Measurements from ENCODE around the gene DLK2. TPM values are rescaled to one million over a fixed set of nuclear protein-coding genes. Genes with fewer than 3 reads are reported as not detected.

The DLK2 gene
- total and polyA plus RNA-seq, 2 of the 13 experiments (the other 11 are each of a cell fraction or from before 2014, with no cell fraction given): 1.2 to 3.8 TPM

DNA sequence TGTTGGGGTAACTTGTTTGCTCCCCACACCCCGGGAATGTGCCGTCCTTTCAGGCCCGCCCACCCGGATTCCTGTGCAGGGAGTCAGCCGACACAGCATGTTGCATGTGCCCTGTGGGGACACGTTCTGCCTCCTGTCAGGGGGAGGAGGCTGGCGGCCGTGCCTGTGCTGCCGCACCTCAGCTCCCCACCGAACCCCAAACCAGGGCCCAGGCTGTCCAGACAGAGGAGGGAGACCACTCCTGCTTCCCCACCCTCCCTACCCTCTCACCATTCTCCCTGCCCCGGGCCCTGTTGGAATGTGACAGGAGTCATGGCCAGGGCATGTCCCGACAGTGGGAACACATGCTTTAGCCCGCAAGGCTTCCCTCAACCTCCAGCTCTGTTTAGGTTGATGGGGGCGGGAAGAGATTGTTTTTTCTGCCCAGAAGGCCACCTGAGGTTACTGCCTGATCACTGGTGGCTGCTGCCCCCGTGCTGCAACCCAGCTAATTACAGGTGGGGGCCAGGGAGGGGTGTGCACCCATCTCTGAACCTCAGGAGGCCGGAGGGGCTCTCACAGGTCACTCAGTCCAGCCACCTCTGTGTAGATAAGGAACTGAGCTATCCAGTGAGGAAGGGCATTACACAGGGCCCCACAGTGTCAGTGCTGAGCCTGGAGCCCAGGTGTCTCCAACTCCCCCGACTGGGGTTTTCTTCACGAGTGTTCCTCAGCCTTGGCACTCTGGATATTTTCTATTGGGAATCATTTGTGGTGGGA lies 41.2 kb upstream of the DLK2 start (continued):
- no peak for TF ChIP-seq SOX13 (IDR thresholded peaks at IDR 0.05)
- peak in 1 of 2 experiments; percentile 48; a peak in 1 of 4 replicates for TF ChIP-seq SOX13 (CRISPR knock-in tag; conservative IDR thresholded peaks at IDR 0.05 in 1 of 2, IDR thresholded peaks at IDR 0.05 in 1 of 2)
- TF ChIP-seq ZFP41 (CRISPR knock-in tag; IDR thresholded peaks at IDR 0.05; ENCODE audit: borderline replicate concordance): no peak
- TF ChIP-seq SSRP1 (CRISPR knock-in tag; IDR thresholded peaks at IDR 0.05): no peak
- no peak for TF ChIP-seq ZBTB20 (CRISPR knock-in tag; IDR thresholded peaks at IDR 0.05; ENCODE audit: borderline replicate concordance, low read depth)
- TF ChIP-seq, protein P1, sequence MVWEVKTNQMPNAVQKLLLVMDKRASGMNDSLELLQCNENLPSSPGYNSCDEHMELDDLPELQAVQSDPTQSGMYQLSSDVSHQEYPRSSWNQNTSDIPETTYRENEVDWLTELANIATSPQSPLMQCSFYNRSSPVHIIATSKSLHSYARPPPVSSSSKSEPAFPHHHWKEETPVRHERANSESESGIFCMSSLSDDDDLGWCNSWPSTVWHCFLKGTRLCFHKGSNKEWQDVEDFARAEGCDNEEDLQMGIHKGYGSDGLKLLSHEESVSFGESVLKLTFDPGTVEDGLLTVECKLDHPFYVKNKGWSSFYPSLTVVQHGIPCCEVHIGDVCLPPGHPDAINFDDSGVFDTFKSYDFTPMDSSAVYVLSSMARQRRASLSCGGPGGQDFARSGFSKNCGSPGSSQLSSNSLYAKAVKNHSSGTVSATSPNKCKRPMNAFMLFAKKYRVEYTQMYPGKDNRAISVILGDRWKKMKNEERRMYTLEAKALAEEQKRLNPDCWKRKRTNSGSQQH (CRISPR knock-in tag; IDR thresholded peaks at IDR 0.05; ENCODE audit: low read depth): peak; percentile 66; the same call in 1 of the 2 replicates
- TF ChIP-seq RAD51 (IDR thresholded peaks at IDR 0.05; ENCODE audit: borderline replicate concordance): no peak
- TF ChIP-seq, protein P2, sequence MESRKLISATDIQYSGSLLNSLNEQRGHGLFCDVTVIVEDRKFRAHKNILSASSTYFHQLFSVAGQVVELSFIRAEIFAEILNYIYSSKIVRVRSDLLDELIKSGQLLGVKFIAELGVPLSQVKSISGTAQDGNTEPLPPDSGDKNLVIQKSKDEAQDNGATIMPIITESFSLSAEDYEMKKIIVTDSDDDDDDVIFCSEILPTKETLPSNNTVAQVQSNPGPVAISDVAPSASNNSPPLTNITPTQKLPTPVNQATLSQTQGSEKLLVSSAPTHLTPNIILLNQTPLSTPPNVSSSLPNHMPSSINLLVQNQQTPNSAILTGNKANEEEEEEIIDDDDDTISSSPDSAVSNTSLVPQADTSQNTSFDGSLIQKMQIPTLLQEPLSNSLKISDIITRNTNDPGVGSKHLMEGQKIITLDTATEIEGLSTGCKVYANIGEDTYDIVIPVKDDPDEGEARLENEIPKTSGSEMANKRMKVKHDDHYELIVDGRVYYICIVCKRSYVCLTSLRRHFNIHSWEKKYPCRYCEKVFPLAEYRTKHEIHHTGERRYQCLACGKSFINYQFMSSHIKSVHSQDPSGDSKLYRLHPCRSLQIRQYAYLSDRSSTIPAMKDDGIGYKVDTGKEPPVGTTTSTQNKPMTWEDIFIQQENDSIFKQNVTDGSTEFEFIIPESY (CRISPR knock-in tag; IDR thresholded peaks at IDR 0.05): 0 out of 2 replicates have a peak, but pooled peaks have one; percentile 32
- TF ChIP-seq, protein P3, sequence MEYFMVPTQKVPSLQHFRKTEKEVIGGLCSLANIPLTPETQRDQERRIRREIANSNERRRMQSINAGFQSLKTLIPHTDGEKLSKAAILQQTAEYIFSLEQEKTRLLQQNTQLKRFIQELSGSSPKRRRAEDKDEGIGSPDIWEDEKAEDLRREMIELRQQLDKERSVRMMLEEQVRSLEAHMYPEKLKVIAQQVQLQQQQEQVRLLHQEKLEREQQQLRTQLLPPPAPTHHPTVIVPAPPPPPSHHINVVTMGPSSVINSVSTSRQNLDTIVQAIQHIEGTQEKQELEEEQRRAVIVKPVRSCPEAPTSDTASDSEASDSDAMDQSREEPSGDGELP (IDR thresholded peaks at IDR 0.05; ENCODE audit: borderline replicate concordance, low read depth): peak; percentile 59; the same call in 1 of the 2 replicates
- TF ChIP-seq SP1 (IDR thresholded peaks at IDR 0.05): no peak
- TF ChIP-seq SP1 (CRISPR knock-in tag; IDR thresholded peaks at IDR 0.05): 0 out of 2 replicates have a peak, but pooled peaks have one; percentile 17
- 0 out of 2 replicates have a peak, but pooled peaks have one; percentile 35 for TF ChIP-seq KLF11 (CRISPR knock-in tag; IDR thresholded peaks at IDR 0.05)
- TF ChIP-seq, protein P4, sequence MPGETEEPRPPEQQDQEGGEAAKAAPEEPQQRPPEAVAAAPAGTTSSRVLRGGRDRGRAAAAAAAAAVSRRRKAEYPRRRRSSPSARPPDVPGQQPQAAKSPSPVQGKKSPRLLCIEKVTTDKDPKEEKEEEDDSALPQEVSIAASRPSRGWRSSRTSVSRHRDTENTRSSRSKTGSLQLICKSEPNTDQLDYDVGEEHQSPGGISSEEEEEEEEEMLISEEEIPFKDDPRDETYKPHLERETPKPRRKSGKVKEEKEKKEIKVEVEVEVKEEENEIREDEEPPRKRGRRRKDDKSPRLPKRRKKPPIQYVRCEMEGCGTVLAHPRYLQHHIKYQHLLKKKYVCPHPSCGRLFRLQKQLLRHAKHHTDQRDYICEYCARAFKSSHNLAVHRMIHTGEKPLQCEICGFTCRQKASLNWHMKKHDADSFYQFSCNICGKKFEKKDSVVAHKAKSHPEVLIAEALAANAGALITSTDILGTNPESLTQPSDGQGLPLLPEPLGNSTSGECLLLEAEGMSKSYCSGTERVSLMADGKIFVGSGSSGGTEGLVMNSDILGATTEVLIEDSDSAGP (CRISPR knock-in tag; IDR thresholded peaks at IDR 0.05; ENCODE audit: borderline replicate concordance): 0 out of 2 replicates have a peak, but pooled peaks have one; percentile 47
- TF ChIP-seq ZNF263 (CRISPR knock-in tag; IDR thresholded peaks at IDR 0.05): 0 out of 2 replicates have a peak, but pooled peaks have one; percentile 17
- TF ChIP-seq, protein P5, sequence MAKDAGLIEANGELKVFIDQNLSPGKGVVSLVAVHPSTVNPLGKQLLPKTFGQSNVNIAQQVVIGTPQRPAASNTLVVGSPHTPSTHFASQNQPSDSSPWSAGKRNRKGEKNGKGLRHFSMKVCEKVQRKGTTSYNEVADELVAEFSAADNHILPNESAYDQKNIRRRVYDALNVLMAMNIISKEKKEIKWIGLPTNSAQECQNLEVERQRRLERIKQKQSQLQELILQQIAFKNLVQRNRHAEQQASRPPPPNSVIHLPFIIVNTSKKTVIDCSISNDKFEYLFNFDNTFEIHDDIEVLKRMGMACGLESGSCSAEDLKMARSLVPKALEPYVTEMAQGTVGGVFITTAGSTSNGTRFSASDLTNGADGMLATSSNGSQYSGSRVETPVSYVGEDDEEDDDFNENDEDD (CRISPR knock-in tag; IDR thresholded peaks at IDR 0.05; ENCODE audit: borderline replicate concordance): peak; percentile 53; the same call in 1 of the 2 replicates
- TF ChIP-seq TBX2 (CRISPR knock-in tag; IDR thresholded peaks at IDR 0.05; ENCODE audit: borderline replicate concordance): peak; percentile 63; the same call in 1 of the 2 replicates
- TF ChIP-seq, protein P6, sequence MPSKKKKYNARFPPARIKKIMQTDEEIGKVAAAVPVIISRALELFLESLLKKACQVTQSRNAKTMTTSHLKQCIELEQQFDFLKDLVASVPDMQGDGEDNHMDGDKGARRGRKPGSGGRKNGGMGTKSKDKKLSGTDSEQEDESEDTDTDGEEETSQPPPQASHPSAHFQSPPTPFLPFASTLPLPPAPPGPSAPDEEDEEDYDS (CRISPR knock-in tag; IDR thresholded peaks at IDR 0.05): 0 out of 2 replicates have a peak, but pooled peaks have one; percentile 32
- TF ChIP-seq ZFY (CRISPR knock-in tag; IDR thresholded peaks at IDR 0.05): peak; percentile 40
- TF ChIP-seq, protein P7, sequence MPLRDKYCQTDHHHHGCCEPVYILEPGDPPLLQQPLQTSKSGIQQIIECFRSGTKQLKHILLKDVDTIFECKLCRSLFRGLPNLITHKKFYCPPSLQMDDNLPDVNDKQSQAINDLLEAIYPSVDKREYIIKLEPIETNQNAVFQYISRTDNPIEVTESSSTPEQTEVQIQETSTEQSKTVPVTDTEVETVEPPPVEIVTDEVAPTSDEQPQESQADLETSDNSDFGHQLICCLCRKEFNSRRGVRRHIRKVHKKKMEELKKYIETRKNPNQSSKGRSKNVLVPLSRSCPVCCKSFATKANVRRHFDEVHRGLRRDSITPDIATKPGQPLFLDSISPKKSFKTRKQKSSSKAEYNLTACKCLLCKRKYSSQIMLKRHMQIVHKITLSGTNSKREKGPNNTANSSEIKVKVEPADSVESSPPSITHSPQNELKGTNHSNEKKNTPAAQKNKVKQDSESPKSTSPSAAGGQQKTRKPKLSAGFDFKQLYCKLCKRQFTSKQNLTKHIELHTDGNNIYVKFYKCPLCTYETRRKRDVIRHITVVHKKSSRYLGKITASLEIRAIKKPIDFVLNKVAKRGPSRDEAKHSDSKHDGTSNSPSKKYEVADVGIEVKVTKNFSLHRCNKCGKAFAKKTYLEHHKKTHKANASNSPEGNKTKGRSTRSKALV (CRISPR knock-in tag; IDR thresholded peaks at IDR 0.05): 0 out of 2 replicates have a peak, but pooled peaks have one; percentile 7
